PC-9 (cell line): Measurements from ENCODE around the gene PEX13.

Source experiments
- CTCF ChIP-seq: fragments of 200-600 bp; sonication (generic); conservative IDR thresholded peaks from 2 replicates; pipeline ENCODE4 v1.6.1; 2017; ENCODE audit warnings: mixed run types, antibody characterized with exemption, mild to moderate bottlenecking, moderate library complexity
- EZH2 ChIP-seq: fragments of 200-600 bp; sonication (generic); IDR thresholded peaks from 2 replicates; pipeline ENCODE4 v1.8.0; 2017; ENCODE audit warnings: antibody characterized with exemption, low read depth

- TF ChIP-seq CTCF = no peak
- no peak for TF ChIP-seq EZH2
Observed at GRCh38 chr2:60984720-60985119, 32.8 kb upstream of the PEX13 start.
